HEK293 (cell line): ENCODE measurements around the gene PRR11.

Experiments
- CTCF ChIA-PET: fragments of 350-600 bp; formaldehyde crosslinking; extraction: SDS; loops from one replicate; lab custom pipeline; 2021; ENCODE audit warnings: antibody characterized with exemption; lab: Yijun Ruan, JAX
- POLR2A ChIA-PET: fragments of 300-600 bp; formaldehyde crosslinking; extraction: SDS; loops from one replicate; lab custom pipeline; 2020; ENCODE audit warnings: antibody characterized with exemption, inconsistent platforms; lab: Yijun Ruan, JAX
- H3K27ac ChIP-seq: fragments of 200-500 bp; sonication (Bioruptor generic); 2 replicates; pipeline ENCODE4 v1.5.1; 2014; ENCODE audit warnings: low read depth, low read length, control low read depth, inconsistent platforms; ENCODE audit errors: extremely low read depth
- H3K36me3 ChIP-seq, 2 experiments: fragments of 200-500 bp in 1 of 2; sonication (Bioruptor generic) in 1 of 2; 1 replicate in 1 of 2; 2 replicates in 1 of 2; pipeline ENCODE4 v1.5.1; 2014 to 2017; ENCODE audit warnings: inconsistent platforms in 2 of 2, low read length in 2 of 2; ENCODE audit not compliant: control insufficient read depth in 2 of 2, insufficient read depth in 1 of 2
- H3K4me1 ChIP-seq: fragments of 200-500 bp; sonication (Bioruptor generic); 2 replicates; pipeline ENCODE4 v1.5.1; 2014; ENCODE audit warnings: mild to moderate bottlenecking, low read length, inconsistent platforms; ENCODE audit not compliant: control insufficient read depth, insufficient read depth
- H3K4me3 ChIP-seq: 2 replicates; pipeline ENCODE4 v1.5.1; 2011; ENCODE audit warnings: low read depth, mild to moderate bottlenecking, control low read depth, low read length, moderate library complexity
- H3K9me3 ChIP-seq: fragments of 200-500 bp; sonication (Bioruptor generic); 2 replicates; pipeline ENCODE4 v1.5.1; 2014; ENCODE audit warnings: low read depth, low read length, inconsistent platforms; ENCODE audit not compliant: control insufficient read depth, insufficient read depth
- KLF8 ChIP-seq: fragments of 450-650 bp; formaldehyde crosslinking; IDR thresholded peaks from 2 replicates; pipeline ENCODE4 v1.5.1; 2016; ENCODE audit warnings: missing biosample characterization, missing genetic modification characterization
- REST ChIP-seq: fragments of 450-650 bp; formaldehyde crosslinking; IDR thresholded peaks from 2 replicates; pipeline ENCODE4 v1.5.1; 2016; ENCODE audit warnings: missing biosample characterization, missing genetic modification characterization
- SALL2 ChIP-seq: fragments of 450-650 bp; formaldehyde crosslinking; IDR thresholded peaks from 2 replicates; pipeline ENCODE4 v1.5.0; 2017; ENCODE audit warnings: missing biosample characterization, mild to moderate bottlenecking, missing genetic modification characterization, borderline replicate concordance
- SCRT1 ChIP-seq: fragments of 450-650 bp; formaldehyde crosslinking; IDR thresholded peaks from 2 replicates; pipeline ENCODE4 v1.5.1; 2016; ENCODE audit warnings: missing biosample characterization, missing genetic modification characterization, borderline replicate concordance
- WT1 ChIP-seq: fragments of 450-650 bp; formaldehyde crosslinking; IDR thresholded peaks from 2 replicates; pipeline ENCODE4 v1.5.1; 2016; ENCODE audit warnings: missing biosample characterization, missing genetic modification characterization
- ZBTB8A ChIP-seq: fragments of 450-650 bp; formaldehyde crosslinking; IDR thresholded peaks from 2 replicates; pipeline ENCODE4 v1.5.1; 2016; ENCODE audit warnings: missing biosample characterization, missing genetic modification characterization
- ZEB2 ChIP-seq: fragments of 450-650 bp; formaldehyde crosslinking; IDR thresholded peaks from 2 replicates; pipeline ENCODE4 v1.5.1; 2016; ENCODE audit warnings: missing biosample characterization, missing genetic modification characterization
- ZNF175 ChIP-seq: fragments of 450-650 bp; formaldehyde crosslinking; IDR thresholded peaks from 2 replicates; pipeline ENCODE4 v1.5.1; 2016; ENCODE audit warnings: missing biosample characterization, missing genetic modification characterization
- ZNF2 ChIP-seq: fragments of 450-650 bp; formaldehyde crosslinking; IDR thresholded peaks from 2 replicates; pipeline ENCODE4 v1.5.1; 2016; ENCODE audit warnings: missing biosample characterization, missing genetic modification characterization
- ZNF23 ChIP-seq: fragments of 450-650 bp; formaldehyde crosslinking; IDR thresholded peaks from 2 replicates; pipeline ENCODE4 v1.5.1; 2016; ENCODE audit warnings: missing biosample characterization, missing genetic modification characterization, borderline replicate concordance
- ZNF248 ChIP-seq: fragments of 450-650 bp; formaldehyde crosslinking; IDR thresholded peaks from 2 replicates; pipeline ENCODE4 v1.5.1; 2017; ENCODE audit warnings: missing biosample characterization, missing genetic modification characterization
- ZNF362 ChIP-seq: fragments of 450-650 bp; formaldehyde crosslinking; IDR thresholded peaks from 2 replicates; pipeline ENCODE4 v1.5.1; 2016; ENCODE audit warnings: missing biosample characterization, missing genetic modification characterization
- ZNF514 ChIP-seq: fragments of 450-650 bp; formaldehyde crosslinking; IDR thresholded peaks from 2 replicates; pipeline ENCODE4 v1.5.1; 2016; ENCODE audit warnings: missing biosample characterization, missing genetic modification characterization
- ZNF645 ChIP-seq: fragments of 450-650 bp; formaldehyde crosslinking; IDR thresholded peaks from 2 replicates; pipeline ENCODE4; 2016; ENCODE audit warnings: missing biosample characterization, missing genetic modification characterization
- ZNF768 ChIP-seq: fragments of 450-650 bp; formaldehyde crosslinking; IDR thresholded peaks from 2 replicates; pipeline ENCODE4 v1.5.1; 2018; ENCODE audit warnings: missing biosample characterization, mild to moderate bottlenecking, missing genetic modification characterization
- TF ChIP-seq, protein P1 (sequence below): fragments of 450-650 bp; formaldehyde crosslinking; IDR thresholded peaks from 2 replicates; pipeline ENCODE4 v1.5.1; 2016; ENCODE audit warnings: missing biosample characterization, missing genetic modification characterization, borderline replicate concordance
- TF ChIP-seq, protein P2 (sequence below): fragments of 450-650 bp; formaldehyde crosslinking; IDR thresholded peaks from 2 replicates; pipeline ENCODE4 v1.5.1; 2016; ENCODE audit warnings: missing biosample characterization, missing genetic modification characterization
- TF ChIP-seq, protein P3 (sequence below): fragments of 450-650 bp; formaldehyde crosslinking; IDR thresholded peaks from 2 replicates; pipeline ENCODE4 v1.5.1; 2017; ENCODE audit warnings: missing biosample characterization, missing genetic modification characterization

Gene PRR11

DNA sequence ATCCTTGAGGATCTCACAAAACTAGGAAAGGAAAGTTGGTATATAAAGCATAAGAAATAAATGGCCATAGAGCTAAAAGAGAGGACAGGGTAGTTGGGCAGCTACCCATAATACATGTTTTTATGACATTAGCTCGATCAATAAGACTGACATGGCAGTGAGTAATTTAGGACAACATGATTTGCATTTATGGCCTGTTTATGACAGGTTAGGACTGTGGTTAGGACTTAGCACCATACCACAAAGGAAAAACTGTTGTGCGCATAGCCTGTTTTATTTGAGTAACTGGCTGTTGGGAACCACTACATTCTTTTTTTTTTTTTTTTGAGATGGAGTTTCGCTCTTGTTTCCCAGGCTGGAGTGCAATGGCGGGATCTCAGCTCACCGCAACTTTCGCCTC lies 30.9 kb upstream of the PRR11 start:
- Histone ChIP-seq H3K9me3 (no peaks in the 10 kb centered on the region), H3K27ac (no peak overlapping the region), H3K36me3 (peaks cover 46 to 81% of the 10 kb centered on the region in 2 experiments), H3K4me1 (no peaks in the 10 kb centered on the region), H3K4me3 (no peak overlapping the region)
- TF ChIP-seq ZNF362 (peak; percentile 81), ZNF645 (tag by site-specific recombination) (no peak), ZEB2 (tag by site-specific recombination) (no peak)
- ChIA-PET POLR2A (interaction anchor here (0.6 to 1.6 kb wide), 3 partner anchors 18 to 124 kb away, joined by 3 to 6 read pairs (median 4); partner anchors contain the start of genes PRR11, SKA2 and TRIM37), CTCF (interaction anchor here (0.6 kb wide), 2 partner anchors 39 to 478 kb away, joined by 3 to 4 read pairs; no protein-coding TSS in a partner anchor)

GRCh38 chr17:59126809-59127417 lies 28.6 kb upstream of the PRR11 start:
- Histone ChIP-seq H3K9me3 (no peaks in the 10 kb centered on the region), H3K27ac (no peak overlapping the region), H3K36me3 (peaks cover 45 to 76% of the 10 kb centered on the region in 2 experiments), H3K4me1 (no peaks in the 10 kb centered on the region), H3K4me3 (no peak overlapping the region)
- no peak for TF ChIP-seq SCRT1 (tag by site-specific recombination)
- no peak for TF ChIP-seq KLF8 (tag by site-specific recombination)
- TF ChIP-seq REST: no peak
- no peak for TF ChIP-seq ZNF362
- TF ChIP-seq ZNF514 (tag by site-specific recombination): no peak
- TF ChIP-seq ZNF248: no peak
- TF ChIP-seq, protein P1, sequence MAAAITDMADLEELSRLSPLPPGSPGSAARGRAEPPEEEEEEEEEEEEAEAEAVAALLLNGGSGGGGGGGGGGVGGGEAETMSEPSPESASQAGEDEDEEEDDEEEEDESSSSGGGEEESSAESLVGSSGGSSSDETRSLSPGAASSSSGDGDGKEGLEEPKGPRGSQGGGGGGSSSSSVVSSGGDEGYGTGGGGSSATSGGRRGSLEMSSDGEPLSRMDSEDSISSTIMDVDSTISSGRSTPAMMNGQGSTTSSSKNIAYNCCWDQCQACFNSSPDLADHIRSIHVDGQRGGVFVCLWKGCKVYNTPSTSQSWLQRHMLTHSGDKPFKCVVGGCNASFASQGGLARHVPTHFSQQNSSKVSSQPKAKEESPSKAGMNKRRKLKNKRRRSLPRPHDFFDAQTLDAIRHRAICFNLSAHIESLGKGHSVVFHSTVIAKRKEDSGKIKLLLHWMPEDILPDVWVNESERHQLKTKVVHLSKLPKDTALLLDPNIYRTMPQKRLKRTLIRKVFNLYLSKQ (tag by site-specific recombination): no peak
- TF ChIP-seq, protein P2, sequence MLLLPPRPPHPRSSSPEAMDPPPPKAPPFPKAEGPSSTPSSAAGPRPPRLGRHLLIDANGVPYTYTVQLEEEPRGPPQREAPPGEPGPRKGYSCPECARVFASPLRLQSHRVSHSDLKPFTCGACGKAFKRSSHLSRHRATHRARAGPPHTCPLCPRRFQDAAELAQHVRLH: no peak
- no peak for TF ChIP-seq ZNF23
- no peak for TF ChIP-seq WT1 (tag by site-specific recombination)
- TF ChIP-seq ZNF175 (tag by site-specific recombination): no peak
- no peak for TF ChIP-seq ZBTB8A (tag by site-specific recombination)
- TF ChIP-seq ZNF2 (tag by site-specific recombination): no peak
- TF ChIP-seq ZNF768 (tag by site-specific recombination): no peak
- TF ChIP-seq SALL2 (tag by site-specific recombination): no peak
- TF ChIP-seq, protein P3, sequence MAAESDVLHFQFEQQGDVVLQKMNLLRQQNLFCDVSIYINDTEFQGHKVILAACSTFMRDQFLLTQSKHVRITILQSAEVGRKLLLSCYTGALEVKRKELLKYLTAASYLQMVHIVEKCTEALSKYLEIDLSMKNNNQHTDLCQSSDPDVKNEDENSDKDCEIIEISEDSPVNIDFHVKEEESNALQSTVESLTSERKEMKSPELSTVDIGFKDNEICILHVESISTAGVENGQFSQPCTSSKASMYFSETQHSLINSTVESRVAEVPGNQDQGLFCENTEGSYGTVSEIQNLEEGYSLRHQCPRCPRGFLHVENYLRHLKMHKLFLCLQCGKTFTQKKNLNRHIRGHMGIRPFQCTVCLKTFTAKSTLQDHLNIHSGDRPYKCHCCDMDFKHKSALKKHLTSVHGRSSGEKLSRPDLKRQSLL (tag by site-specific recombination): no peak
- ChIA-PET POLR2A (no interaction called here), CTCF (no interaction called here)
